Astrocyte (in vitro differentiated cells and primary cell): Measurements from ENCODE around the gene GRIN3A. TPM values are rescaled to one million over a fixed set of nuclear protein-coding genes. Genes with fewer than 3 reads are reported as not detected.

Experiments used
- DNase-seq: peaks from one replicate; pipeline ENCODE4 v3.0.0-alpha.2; 2010; ENCODE audit warnings: low read depth
- FAIRE-seq: peaks from 2 replicates; lab custom pipeline; 2011; peaks lifted over from hg19 to GRCh38; lab: Jason Lieb, UNC
- H2AFZ ChIP-seq: 2 replicates; pipeline ENCODE4 v1.6.0; 2012; ENCODE audit warnings: low read depth, low read length, inconsistent platforms
- H3K27ac ChIP-seq: 2 replicates; pipeline ENCODE4 v1.5.1; 2011; ENCODE audit warnings: low read depth, low read length, inconsistent platforms
- H3K27me3 ChIP-seq: 2 replicates; pipeline ENCODE4 v1.6.0; 2011; ENCODE audit warnings: low read length, inconsistent platforms; ENCODE audit not compliant: insufficient read depth
- H3K36me3 ChIP-seq: 2 replicates; pipeline ENCODE4 v1.5.1; 2011; ENCODE audit warnings: low read length, inconsistent platforms; ENCODE audit not compliant: insufficient read depth
- H3K4me1 ChIP-seq: 2 replicates; pipeline ENCODE4 v1.5.1; 2011; ENCODE audit warnings: low read length, inconsistent platforms; ENCODE audit not compliant: insufficient read depth
- H3K4me2 ChIP-seq: 2 replicates; pipeline ENCODE4 v1.6.0; 2012; ENCODE audit warnings: low read length, inconsistent platforms
- H3K4me3 ChIP-seq: 2 replicates; pipeline ENCODE4 v1.5.1; 2011; ENCODE audit warnings: low read depth, mild to moderate bottlenecking, low read length, inconsistent platforms; ENCODE audit not compliant: insufficient read depth
- H3K79me2 ChIP-seq: 2 replicates; pipeline ENCODE4 v1.6.0; 2012; ENCODE audit warnings: mild to moderate bottlenecking, low read length, inconsistent platforms; ENCODE audit not compliant: insufficient read depth
- H3K9ac ChIP-seq: 2 replicates; pipeline ENCODE4 v1.6.0; 2012; ENCODE audit warnings: mild to moderate bottlenecking, low read length, inconsistent platforms
- H3K9me3 ChIP-seq: 2 replicates; pipeline ENCODE4 v1.5.1; 2012; ENCODE audit warnings: low read depth, mild to moderate bottlenecking, low read length, inconsistent platforms; ENCODE audit not compliant: insufficient read depth
- H4K20me1 ChIP-seq: 2 replicates; pipeline ENCODE4 v1.6.0; 2012; ENCODE audit warnings: low read length, inconsistent platforms; ENCODE audit not compliant: insufficient read depth
- H3K27ac Mint-ChIP-seq: one replicate; pipeline ENCODE4 v1.8.0; 2021; ENCODE audit warnings: mild to moderate bottlenecking, mixed read lengths; ENCODE audit not compliant: unreplicated experiment
- H3K27me3 Mint-ChIP-seq: one replicate; pipeline ENCODE4 v1.8.0; 2021; ENCODE audit warnings: low read depth, mixed read lengths; ENCODE audit not compliant: unreplicated experiment
- H3K36me3 Mint-ChIP-seq: one replicate; pipeline ENCODE4 v1.8.0; 2021; ENCODE audit warnings: low read depth, mixed read lengths; ENCODE audit not compliant: unreplicated experiment
- H3K4me1 Mint-ChIP-seq: one replicate; pipeline ENCODE4 v1.8.0; 2021; ENCODE audit warnings: low read depth, mixed read lengths; ENCODE audit not compliant: unreplicated experiment
- H3K4me3 Mint-ChIP-seq: one replicate; pipeline ENCODE4 v1.8.0; 2021; ENCODE audit warnings: mild to moderate bottlenecking, moderate library complexity, mixed read lengths; ENCODE audit not compliant: unreplicated experiment
- H3K9me3 Mint-ChIP-seq: one replicate; pipeline ENCODE4 v1.8.0; 2021; ENCODE audit warnings: mild to moderate bottlenecking, mixed read lengths; ENCODE audit not compliant: unreplicated experiment
- CTCF ChIP-seq: IDR thresholded peaks from 2 replicates; pipeline ENCODE4 v1.5.1; 2011; ENCODE audit warnings: low read depth, mild to moderate bottlenecking, inconsistent platforms, low read length, moderate library complexity; ENCODE audit not compliant: insufficient read depth
- EZH2 ChIP-seq: IDR thresholded peaks from 2 replicates; pipeline ENCODE4 v1.6.1; 2012; ENCODE audit warnings: mild to moderate bottlenecking, low read length, inconsistent platforms; ENCODE audit not compliant: insufficient read depth
- total RNA-seq: library from RNA; stranded (reverse); gene quantifications from 2 replicates; pipeline ENCODE4 v1.2.1, GENCODE V29; 2021

GRIN3A gene
- total RNA-seq, 1 donor from 2014 or later = not detected

- H3K4me3 Mint-ChIP-seq = no peak overlapping the region
- Histone ChIP-seq H3K36me3 (no peaks in the 10 kb centered on the region), H3K79me2 (no peaks in the 10 kb centered on the region), H3K27ac (no peak overlapping the region), H4K20me1 (no peaks in the 10 kb centered on the region), H3K4me1 (no peaks in the 10 kb centered on the region), H3K9me3 (no peaks in the 10 kb centered on the region), H3K4me3 (no peak overlapping the region), H2AFZ (no peak overlapping the region), H3K4me2 (no peak overlapping the region), H3K27me3 (no peaks in the 10 kb centered on the region), H3K9ac (no peak overlapping the region)
- no peaks in the 10 kb centered on the region for H3K27me3 Mint-ChIP-seq
- H3K27ac Mint-ChIP-seq = no peak overlapping the region
- DNase-seq (no peak), FAIRE-seq (no peak)
- no peaks in the 10 kb centered on the region for H3K9me3 Mint-ChIP-seq
- H3K4me1 Mint-ChIP-seq = no peaks in the 10 kb centered on the region
- TF ChIP-seq EZH2 = no peak
- no peak for TF ChIP-seq CTCF
- no peaks in the 10 kb centered on the region for H3K36me3 Mint-ChIP-seq
These were observed 26.0 kb upstream of the GRIN3A start for GRCh38 chr9:101764472-101764871.

GRCh38 chr9:101758304-101758930 is 20.0 kb upstream of the GRIN3A start:
- Mint-ChIP-seq H3K36me3 (no peaks in the 10 kb centered on the region), H3K4me3 (no peak overlapping the region), H3K27me3 (peaks cover 13% of the 10 kb centered on the region), H3K4me1 (no peaks in the 10 kb centered on the region), H3K9me3 (peaks cover 2% of the 10 kb centered on the region), H3K27ac (no peak overlapping the region)
- Histone ChIP-seq H3K79me2 (no peaks in the 10 kb centered on the region), H4K20me1 (no peaks in the 10 kb centered on the region), H3K4me1 (no peaks in the 10 kb centered on the region), H3K9ac (no peak overlapping the region), H2AFZ (no peak overlapping the region), H3K27me3 (no peaks in the 10 kb centered on the region), H3K36me3 (no peaks in the 10 kb centered on the region), H3K4me3 (no peak overlapping the region), H3K27ac (no peak overlapping the region), H3K9me3 (no peaks in the 10 kb centered on the region), H3K4me2 (no peak overlapping the region)
- FAIRE-seq = no peak
- DNase-seq = no peak
- TF ChIP-seq CTCF = no peak
- TF ChIP-seq EZH2 = no peak

GRCh38 chr9:101753716-101754115 is 15.3 kb upstream of the GRIN3A start:
- H3K4me1 Mint-ChIP-seq = no peaks in the 10 kb centered on the region
- H3K9me3 Mint-ChIP-seq = peaks cover 2% of the 10 kb centered on the region
- H3K9ac ChIP-seq = no peak overlapping the region
- FAIRE-seq (no peak), DNase-seq (no peak)
- TF ChIP-seq EZH2 (no peak), CTCF (no peak)
- no peaks in the 10 kb centered on the region for H3K79me2 ChIP-seq
- H3K4me3 Mint-ChIP-seq = no peak overlapping the region
- no peaks in the 10 kb centered on the region for H4K20me1 ChIP-seq
- no peaks in the 10 kb centered on the region for H3K4me1 ChIP-seq
- no peak overlapping the region for H3K4me2 ChIP-seq
- no peaks in the 10 kb centered on the region for H3K9me3 ChIP-seq
- no peaks in the 10 kb centered on the region for H3K36me3 Mint-ChIP-seq
- H2AFZ ChIP-seq = no peak overlapping the region
- no peaks in the 10 kb centered on the region for H3K36me3 ChIP-seq
- H3K27me3 ChIP-seq = no peaks in the 10 kb centered on the region
- H3K27me3 Mint-ChIP-seq = peaks cover 13% of the 10 kb centered on the region
- no peak overlapping the region for H3K27ac ChIP-seq
- H3K27ac Mint-ChIP-seq = no peak overlapping the region
- no peak overlapping the region for H3K4me3 ChIP-seq
